HG02981 (cell line): ENCODE measurements around the gene SPESP1.

Source experiments
- ATAC-seq: cut with Tn5 transposase; IDR thresholded peaks from one replicate; pipeline ENCODE4 v1.9.1; 2021; ENCODE audit warnings: mild to moderate bottlenecking, moderate library complexity; ENCODE audit not compliant: unreplicated experiment

The SPESP1 gene

GRCh38 chr15:68990231-68990991 is 60.1 kb downstream of the SPESP1 start:
- ATAC-seq = no peak

GRCh38 chr15:68990992-68991500 is 60.7 kb downstream of the SPESP1 start:
- no peak for ATAC-seq

GRCh38 chr15:68991723-68992122 is 61.4 kb downstream of the SPESP1 start:
- no peak for ATAC-seq

- no peak for ATAC-seq
Observed at GRCh38 chr15:68992696-68993095, 62.4 kb downstream of the SPESP1 start.

GRCh38 chr15:68993276-68993675 is 63.0 kb downstream of the SPESP1 start:
- ATAC-seq = no peak

DNA sequence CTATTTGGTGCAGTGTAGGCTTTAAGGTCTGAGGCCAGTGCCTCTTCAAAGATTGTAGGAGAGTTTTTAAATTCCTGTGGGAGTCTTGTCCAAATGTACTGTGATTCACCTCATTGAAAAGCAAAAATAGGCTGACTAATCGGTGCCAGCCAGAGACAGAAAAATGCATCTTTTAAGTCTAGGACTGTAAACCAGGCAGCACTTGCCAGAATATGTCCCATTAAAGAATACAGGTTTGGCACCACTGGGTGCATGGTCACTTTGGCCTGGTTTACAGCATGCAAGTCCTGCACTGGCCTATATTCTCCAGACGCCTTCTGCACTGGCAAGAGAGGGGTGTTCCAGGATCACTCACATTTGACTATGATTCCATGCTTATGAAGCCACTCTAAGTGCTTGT is 63.8 kb downstream of the SPESP1 start:
- ATAC-seq = no peak

DNA sequence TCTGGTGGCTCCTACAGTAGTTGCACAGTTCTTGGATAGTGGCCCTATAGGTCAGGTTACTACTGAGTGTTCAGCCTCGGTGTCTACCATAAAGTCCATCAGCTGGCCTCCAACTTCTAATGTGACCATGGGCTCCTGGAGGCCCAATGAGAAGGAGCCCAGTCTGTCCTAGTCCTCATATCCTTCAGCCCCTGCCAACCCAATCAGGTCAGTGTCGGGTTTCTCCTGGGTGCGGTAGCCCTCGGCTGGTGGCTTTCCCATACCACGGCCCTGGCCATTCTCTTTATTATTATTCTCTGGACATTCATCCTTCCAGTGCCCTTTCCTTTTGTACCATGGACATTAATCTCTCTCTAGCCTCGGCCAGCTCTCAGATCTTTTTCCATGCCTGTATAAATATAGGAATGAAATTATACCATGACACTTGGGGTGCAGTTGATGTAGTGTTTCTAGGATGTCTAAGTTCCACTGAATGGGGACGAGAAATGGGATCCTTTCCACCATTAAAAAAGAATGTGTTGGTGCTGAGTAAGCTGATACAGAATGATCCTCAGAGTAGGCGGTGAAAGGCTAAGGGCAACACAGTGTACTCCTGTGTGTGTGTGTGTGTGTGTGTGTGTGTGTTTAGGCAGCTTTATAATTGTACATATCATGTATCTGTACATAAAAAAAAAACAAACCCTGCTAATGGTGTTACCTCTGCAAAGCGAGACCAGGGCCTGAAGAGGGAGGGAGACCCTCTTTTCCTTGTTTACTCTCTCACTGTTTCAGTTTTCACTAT is 64.8 kb downstream of the SPESP1 start:
- ATAC-seq = no peak
